Hypothalamus (tissue), 51 donors: Measurements from ENCODE around the gene ASTN2.

ENCODE experiments used
- DNase-seq, 51 donors: peaks; one replicate each; lab custom pipeline; 2025; lab: John Stamatoyannopoulos, UW

Gene ASTN2

GRCh38 chr9:116626762-116627161, 788.1 kb downstream of the ASTN2 start:
- no peak for DNase-seq

GRCh38 chr9:116623715-116624114, 791.1 kb downstream of the ASTN2 start:
- DNase-seq = no peak

- no peak for DNase-seq
Measured at GRCh38 chr9:116617389-116617788, 797.5 kb downstream of the ASTN2 start.

- DNase-seq = no peak
Measured at GRCh38 chr9:116616304-116616914, 798.4 kb downstream of the ASTN2 start.

- no peak for DNase-seq
Measured at GRCh38 chr9:116608064-116608463, 806.8 kb downstream of the ASTN2 start.

GRCh38 chr9:116605904-116606341, 808.9 kb downstream of the ASTN2 start:
- DNase-seq = no peak

GRCh38 chr9:116605060-116605459, 809.8 kb downstream of the ASTN2 start:
- DNase-seq = peak in 1 of 51 donors; percentile 26

- DNase-seq = no peak
Measured at GRCh38 chr9:116604251-116604650, 810.6 kb downstream of the ASTN2 start.

- no peak for DNase-seq
Measured at GRCh38 chr9:116599342-116599884, 815.4 kb downstream of the ASTN2 start.

GRCh38 chr9:116596646-116597045, 818.2 kb downstream of the ASTN2 start:
- no peak for DNase-seq

GRCh38 chr9:116594547-116594946, 820.3 kb downstream of the ASTN2 start:
- DNase-seq = peak in 1 of 51 donors; percentile 5

- no peak for DNase-seq
Measured at GRCh38 chr9:116592970-116593369, 821.9 kb downstream of the ASTN2 start.

GRCh38 chr9:116589392-116590354, 825.2 kb downstream of the ASTN2 start:
- DNase-seq = no peak

GRCh38 chr9:116587919-116588318, 826.9 kb downstream of the ASTN2 start:
- no peak for DNase-seq

- no peak for DNase-seq
Measured at GRCh38 chr9:116585896-116586295, 829.0 kb downstream of the ASTN2 start.

GRCh38 chr9:116585204-116585603, 829.7 kb downstream of the ASTN2 start:
- DNase-seq = no peak

- DNase-seq = peak in 11 of 51 donors; percentile 0 to 24 (median 5)
Measured at GRCh38 chr9:116580853-116581252, 834.0 kb downstream of the ASTN2 start.

- no peak for DNase-seq
Measured at GRCh38 chr9:116576386-116576785, 838.5 kb downstream of the ASTN2 start.

GRCh38 chr9:116574027-116574679, 840.7 kb downstream of the ASTN2 start:
- no peak for DNase-seq

GRCh38 chr9:116572095-116572748, 842.6 kb downstream of the ASTN2 start:
- peak in 50 of 51 donors; percentile 8 to 89 (median 63) for DNase-seq
